SIG-M5 (cell line): Measurements from ENCODE around the gene SPEM2.
"Not testable (repeated sequence)": the region's sequence is repeated elsewhere in the genome, so short reads cannot be mapped to it uniquely, and the experiment has no call there.

Source experiments
- DNase-seq: peaks from one replicate; lab custom pipeline; 2025; lab: John Stamatoyannopoulos, UW

Gene SPEM2

GRCh38 chr17:7471729-7472128 lies 46.3 kb downstream of the SPEM2 start:
- DNase-seq: no peak

- DNase-seq: not testable (repeated sequence)
Measured at GRCh38 chr17:7474767-7475166, 49.4 kb downstream of the SPEM2 start.

DNA sequence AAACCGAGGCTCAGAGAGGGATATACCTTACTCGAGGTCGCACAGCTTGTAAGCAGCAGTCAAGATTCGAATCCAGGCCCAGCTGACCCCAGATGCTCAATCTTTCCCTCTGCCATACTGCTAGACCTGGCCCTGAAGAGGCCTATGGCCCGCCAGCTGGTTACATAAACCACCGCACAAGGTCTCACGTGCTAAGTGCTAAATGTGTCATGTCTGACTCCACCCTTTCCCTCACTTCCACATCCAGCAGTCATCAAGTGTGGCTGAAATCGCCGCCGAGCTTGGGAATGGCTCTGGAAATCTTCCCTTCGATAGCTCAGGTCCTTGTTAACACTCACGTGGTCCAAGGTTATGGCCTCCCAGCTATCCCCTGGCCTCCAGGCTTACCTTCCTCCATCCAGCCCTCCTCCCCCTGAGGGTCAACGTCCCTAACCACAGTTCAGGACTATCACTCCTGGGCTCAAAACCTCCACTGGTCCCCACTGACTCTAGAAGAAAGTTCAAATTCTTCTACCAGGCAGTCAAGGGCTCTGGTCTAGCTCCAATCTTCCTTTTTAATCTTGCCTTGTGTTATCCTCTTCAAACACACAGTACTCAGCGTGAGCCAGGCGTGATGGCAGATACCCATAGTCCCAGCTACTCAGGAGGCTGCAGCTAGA lies 50.5 kb downstream of the SPEM2 start:
- no peak for DNase-seq

DNA sequence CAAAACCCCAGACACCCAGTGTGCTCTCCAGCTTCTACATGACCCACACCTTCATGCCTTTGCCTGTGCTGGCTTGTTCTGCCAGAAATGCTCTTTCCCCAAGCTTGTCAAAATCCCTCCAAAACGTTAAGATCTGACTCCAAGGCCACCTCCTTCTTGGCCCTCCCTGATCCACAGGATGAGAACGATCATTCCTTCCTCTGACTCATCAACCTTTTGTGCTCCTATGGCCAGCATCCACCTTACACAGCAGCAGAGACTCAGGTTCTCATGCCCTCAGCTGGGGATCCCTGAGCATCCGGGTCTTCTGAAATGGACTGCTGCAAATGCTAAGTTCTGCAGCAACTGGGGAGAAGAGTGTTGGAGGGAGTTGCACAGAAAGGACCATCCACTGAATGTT lies 51.1 kb downstream of the SPEM2 start:
- no peak for DNase-seq

DNA sequence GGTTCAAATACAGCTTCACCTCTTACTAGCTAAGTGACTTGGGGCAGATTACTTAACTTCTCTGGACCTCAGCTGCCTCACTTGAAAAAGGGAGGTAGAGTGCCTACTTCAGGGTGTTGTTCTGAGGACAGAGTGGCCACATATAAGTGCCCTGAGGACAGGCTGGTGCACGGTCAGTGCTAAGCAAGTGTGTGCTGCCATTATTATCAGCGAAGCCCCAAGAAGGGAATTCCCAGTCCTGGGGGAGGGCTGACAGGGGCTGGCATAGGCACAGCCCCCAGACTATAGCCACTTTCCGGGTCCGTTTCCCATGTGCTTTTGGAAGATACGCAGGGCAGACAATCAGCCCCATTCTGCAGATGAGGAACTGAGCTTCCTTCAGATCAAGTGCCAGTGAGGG lies 51.5 kb downstream of the SPEM2 start:
- no peak for DNase-seq
